Measurements from ENCODE around the gene SETBP1.

SETBP1 gene

DNA sequence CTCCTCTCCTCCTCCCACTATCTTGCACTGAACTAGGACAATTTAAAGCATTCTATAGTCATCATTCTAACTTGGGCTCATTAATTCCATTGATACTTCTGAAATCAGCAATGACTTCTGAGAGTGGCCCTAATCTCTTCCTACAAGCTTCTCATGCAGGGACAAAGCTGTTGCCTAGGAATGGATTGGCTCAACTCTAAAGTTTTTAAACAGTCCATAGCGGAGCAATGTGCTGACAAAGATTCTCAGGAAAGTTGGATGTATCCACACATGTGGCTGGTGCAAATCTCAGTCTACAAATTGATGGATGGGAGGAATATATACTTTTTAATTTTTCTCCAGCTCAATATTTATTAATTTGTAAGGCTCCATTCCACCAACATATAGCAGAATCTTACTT lies 388.9 kb downstream of the SETBP1 start:
- H3K36me3 ChIP-seq (ENCODE audit: control insufficient read depth, insufficient read depth, low read length, severe bottlenecking), result no peaks in the 10 kb centered on the region
- H3K4me1 ChIP-seq (ENCODE audit: control insufficient read depth, insufficient read depth, low read length), result peaks cover 5% of the 10 kb centered on the region
- H3K9ac ChIP-seq (ENCODE audit: low read length), result no peak overlapping the region
- no peaks in the 10 kb centered on the region for H3K27me3 ChIP-seq (replicated peaks; ENCODE audit: control insufficient read depth, insufficient read depth, low read length)
- no peaks in the 10 kb centered on the region for H3K9me3 ChIP-seq (ENCODE audit: control insufficient read depth, low read length)
- H3K4me3 ChIP-seq (ENCODE audit: low read length), result no peak overlapping the region
- no peak for DNase-seq (ENCODE audit: low read depth)

GRCh38 chr18:45071956-45072355 lies 391.3 kb downstream of the SETBP1 start:
- no peaks in the 10 kb centered on the region for H3K9me3 ChIP-seq (ENCODE audit: control insufficient read depth, low read length)
- no peak overlapping the region for H3K9ac ChIP-seq (ENCODE audit: low read length)
- peaks cover 1% of the 10 kb centered on the region for H3K4me1 ChIP-seq (ENCODE audit: control insufficient read depth, insufficient read depth, low read length)
- no peak overlapping the region for H3K4me3 ChIP-seq (ENCODE audit: low read length)
- no peaks in the 10 kb centered on the region for H3K36me3 ChIP-seq (ENCODE audit: control insufficient read depth, insufficient read depth, low read length, severe bottlenecking)
- no peaks in the 10 kb centered on the region for H3K27me3 ChIP-seq (replicated peaks; ENCODE audit: control insufficient read depth, insufficient read depth, low read length)
- DNase-seq (ENCODE audit: low read depth), result no peak

DNA sequence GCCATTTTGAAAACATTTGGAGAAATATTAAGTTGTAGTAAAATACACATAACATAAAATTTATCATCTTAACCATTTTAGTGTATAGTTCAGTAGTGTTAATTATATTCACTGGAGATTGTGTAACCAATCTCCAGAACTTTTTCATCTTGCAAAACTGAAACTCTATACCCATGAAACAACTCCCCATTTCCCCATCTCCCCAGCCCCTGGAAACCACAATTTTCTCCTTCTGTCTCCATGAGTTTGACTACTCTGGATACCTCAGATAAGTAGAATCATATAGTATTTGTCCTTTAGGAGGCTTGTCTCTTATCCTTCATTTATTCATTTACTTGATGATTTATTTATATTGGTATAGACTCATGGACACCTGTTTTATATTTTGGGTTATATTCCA lies 392.9 kb downstream of the SETBP1 start:
- H3K9me3 ChIP-seq (ENCODE audit: control insufficient read depth, low read length), result no peaks in the 10 kb centered on the region
- no peak overlapping the region for H3K9ac ChIP-seq (ENCODE audit: low read length)
- no peak overlapping the region for H3K4me3 ChIP-seq (ENCODE audit: low read length)
- no peaks in the 10 kb centered on the region for H3K27me3 ChIP-seq (replicated peaks; ENCODE audit: control insufficient read depth, insufficient read depth, low read length)
- peak; percentile 57 for DNase-seq (ENCODE audit: low read depth)
- H3K36me3 ChIP-seq (ENCODE audit: control insufficient read depth, insufficient read depth, low read length, severe bottlenecking), result no peaks in the 10 kb centered on the region
- no peaks in the 10 kb centered on the region for H3K4me1 ChIP-seq (ENCODE audit: control insufficient read depth, insufficient read depth, low read length)

GRCh38 chr18:45081566-45082181 lies 401.0 kb downstream of the SETBP1 start:
- H3K4me1 ChIP-seq (ENCODE audit: control insufficient read depth, insufficient read depth, low read length), result no peaks in the 10 kb centered on the region
- DNase-seq (ENCODE audit: low read depth), result no peak
- no peaks in the 10 kb centered on the region for H3K27me3 ChIP-seq (replicated peaks; ENCODE audit: control insufficient read depth, insufficient read depth, low read length)
- H3K36me3 ChIP-seq (ENCODE audit: control insufficient read depth, insufficient read depth, low read length, severe bottlenecking), result no peaks in the 10 kb centered on the region
- H3K9me3 ChIP-seq (ENCODE audit: control insufficient read depth, low read length), result peaks cover 2% of the 10 kb centered on the region
- H3K9ac ChIP-seq (ENCODE audit: low read length), result no peak overlapping the region
- no peak overlapping the region for H3K4me3 ChIP-seq (ENCODE audit: low read length)

- Histone ChIP-seq H3K9me3 (ENCODE audit: control insufficient read depth, low read length) (peaks cover 2% of the 10 kb centered on the region), H3K36me3 (ENCODE audit: control insufficient read depth, insufficient read depth, low read length, severe bottlenecking) (no peaks in the 10 kb centered on the region), H3K9ac (ENCODE audit: low read length) (no peak overlapping the region), H3K27me3 (replicated peaks; ENCODE audit: control insufficient read depth, insufficient read depth, low read length) (no peaks in the 10 kb centered on the region), H3K4me3 (ENCODE audit: low read length) (no peak overlapping the region), H3K4me1 (ENCODE audit: control insufficient read depth, insufficient read depth, low read length) (no peaks in the 10 kb centered on the region)
- DNase-seq (ENCODE audit: low read depth), result no peak
Measured at GRCh38 chr18:45083226-45083855, 402.7 kb downstream of the SETBP1 start.

- Histone ChIP-seq H3K9ac (ENCODE audit: low read length) (no peak overlapping the region), H3K4me1 (ENCODE audit: control insufficient read depth, insufficient read depth, low read length) (no peaks in the 10 kb centered on the region), H3K36me3 (ENCODE audit: control insufficient read depth, insufficient read depth, low read length, severe bottlenecking) (no peaks in the 10 kb centered on the region), H3K4me3 (ENCODE audit: low read length) (no peak overlapping the region), H3K27me3 (replicated peaks; ENCODE audit: control insufficient read depth, insufficient read depth, low read length) (no peaks in the 10 kb centered on the region), H3K9me3 (ENCODE audit: control insufficient read depth, low read length) (peaks cover 2% of the 10 kb centered on the region)
- DNase-seq (ENCODE audit: low read depth), result no peak
Measured at GRCh38 chr18:45084206-45084605, 403.5 kb downstream of the SETBP1 start.

- no peaks in the 10 kb centered on the region for H3K27me3 ChIP-seq (replicated peaks; ENCODE audit: control insufficient read depth, insufficient read depth, low read length)
- no peak overlapping the region for H3K4me3 ChIP-seq (ENCODE audit: low read length)
- H3K9me3 ChIP-seq (ENCODE audit: control insufficient read depth, low read length), result peaks cover 2% of the 10 kb centered on the region
- no peak overlapping the region for H3K9ac ChIP-seq (ENCODE audit: low read length)
- no peaks in the 10 kb centered on the region for H3K4me1 ChIP-seq (ENCODE audit: control insufficient read depth, insufficient read depth, low read length)
- DNase-seq (ENCODE audit: low read depth), result no peak
- H3K36me3 ChIP-seq (ENCODE audit: control insufficient read depth, insufficient read depth, low read length, severe bottlenecking), result no peaks in the 10 kb centered on the region
Measured at GRCh38 chr18:45085916-45086624, 405.4 kb downstream of the SETBP1 start.

DNA sequence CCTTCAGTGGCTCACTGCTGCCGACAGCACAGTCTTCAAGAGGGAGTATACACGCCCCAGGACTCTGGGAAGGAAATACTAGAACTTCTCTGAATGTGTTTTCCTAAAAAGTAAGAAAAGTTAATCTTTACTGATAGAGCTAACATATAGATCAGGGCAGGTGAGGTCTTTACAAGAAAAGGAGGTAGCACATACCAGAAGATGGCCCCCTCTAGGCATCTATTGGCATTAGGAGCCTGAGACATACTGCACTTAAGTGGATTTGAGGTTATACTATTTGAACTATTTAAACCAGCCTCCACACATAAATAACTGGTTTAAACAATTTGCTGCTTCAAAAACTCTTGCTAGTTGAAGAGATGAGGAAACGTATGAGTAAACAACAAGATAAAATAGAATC lies 406.1 kb downstream of the SETBP1 start:
- Histone ChIP-seq H3K4me1 (ENCODE audit: control insufficient read depth, insufficient read depth, low read length) (no peaks in the 10 kb centered on the region), H3K36me3 (ENCODE audit: control insufficient read depth, insufficient read depth, low read length, severe bottlenecking) (no peaks in the 10 kb centered on the region), H3K4me3 (ENCODE audit: low read length) (no peak overlapping the region), H3K27me3 (replicated peaks; ENCODE audit: control insufficient read depth, insufficient read depth, low read length) (no peaks in the 10 kb centered on the region), H3K9me3 (ENCODE audit: control insufficient read depth, low read length) (no peaks in the 10 kb centered on the region), H3K9ac (ENCODE audit: low read length) (no peak overlapping the region)
- no peak for DNase-seq (ENCODE audit: low read depth)

- no peaks in the 10 kb centered on the region for H3K27me3 ChIP-seq (replicated peaks; ENCODE audit: control insufficient read depth, insufficient read depth, low read length)
- no peak overlapping the region for H3K9ac ChIP-seq (ENCODE audit: low read length)
- no peak overlapping the region for H3K4me3 ChIP-seq (ENCODE audit: low read length)
- H3K9me3 ChIP-seq (ENCODE audit: control insufficient read depth, low read length), result no peaks in the 10 kb centered on the region
- no peaks in the 10 kb centered on the region for H3K36me3 ChIP-seq (ENCODE audit: control insufficient read depth, insufficient read depth, low read length, severe bottlenecking)
- H3K4me1 ChIP-seq (ENCODE audit: control insufficient read depth, insufficient read depth, low read length), result no peaks in the 10 kb centered on the region
- no peak for DNase-seq (ENCODE audit: low read depth)
Measured at GRCh38 chr18:45090526-45091140, 409.9 kb downstream of the SETBP1 start.

DNA sequence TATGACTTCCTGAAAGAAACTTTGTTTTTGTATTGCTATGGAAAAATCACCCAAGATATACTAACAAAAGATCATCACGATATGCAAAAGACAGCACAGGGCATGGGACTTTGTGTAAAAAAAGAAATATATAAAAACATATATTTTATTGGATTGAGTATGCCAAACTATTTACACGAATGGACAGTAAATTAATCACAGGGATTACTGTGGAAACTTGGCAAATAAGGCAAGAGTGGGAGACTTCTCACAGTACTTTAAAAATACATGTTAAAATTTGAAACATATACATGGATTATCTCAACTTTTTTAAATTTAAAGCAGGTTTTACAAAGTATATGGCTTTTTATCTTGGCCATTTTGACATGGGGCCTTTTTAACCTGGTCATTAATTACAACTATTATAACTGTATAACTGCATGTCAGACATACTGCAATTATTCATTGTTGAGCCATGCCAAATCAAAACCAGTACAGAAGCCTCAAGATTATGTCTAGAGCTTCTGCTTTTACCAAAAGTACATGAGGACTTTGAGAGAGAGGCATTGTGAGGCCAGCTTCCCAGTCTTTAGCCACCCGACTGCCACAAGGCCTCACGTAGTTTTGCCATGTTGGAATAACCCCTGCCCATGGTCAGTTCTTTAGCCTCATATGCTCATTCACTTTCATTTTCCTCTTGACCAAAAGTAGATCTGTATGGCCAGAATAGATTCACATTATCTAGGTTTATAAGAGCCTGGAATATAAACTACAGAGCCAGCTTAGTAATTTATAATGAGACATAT lies 419.8 kb downstream of the SETBP1 start:
- DNase-seq (ENCODE audit: low read depth), result no peak
- Histone ChIP-seq H3K36me3 (ENCODE audit: control insufficient read depth, insufficient read depth, low read length, severe bottlenecking) (no peaks in the 10 kb centered on the region), H3K9ac (ENCODE audit: low read length) (no peak overlapping the region), H3K9me3 (ENCODE audit: control insufficient read depth, low read length) (no peaks in the 10 kb centered on the region), H3K27me3 (replicated peaks; ENCODE audit: control insufficient read depth, insufficient read depth, low read length) (no peaks in the 10 kb centered on the region), H3K4me3 (ENCODE audit: low read length) (no peak overlapping the region), H3K4me1 (ENCODE audit: control insufficient read depth, insufficient read depth, low read length) (no peaks in the 10 kb centered on the region)

- no peaks in the 10 kb centered on the region for H3K27me3 ChIP-seq (replicated peaks; ENCODE audit: control insufficient read depth, insufficient read depth, low read length)
- H3K4me3 ChIP-seq (ENCODE audit: low read length), result no peak overlapping the region
- no peaks in the 10 kb centered on the region for H3K9me3 ChIP-seq (ENCODE audit: control insufficient read depth, low read length)
- H3K4me1 ChIP-seq (ENCODE audit: control insufficient read depth, insufficient read depth, low read length), result peaks cover 7% of the 10 kb centered on the region
- H3K36me3 ChIP-seq (ENCODE audit: control insufficient read depth, insufficient read depth, low read length, severe bottlenecking), result no peaks in the 10 kb centered on the region
- H3K9ac ChIP-seq (ENCODE audit: low read length), result no peak overlapping the region
- no peak for DNase-seq (ENCODE audit: low read depth)
Measured at GRCh38 chr18:45102126-45102525, 421.4 kb downstream of the SETBP1 start.

Measured in adipocyte (in vitro differentiated cells).